GM21717 (cell line): Measurements from ENCODE around the gene CAPN14.

Experiments used
- ATAC-seq: cut with Tn5 transposase; IDR thresholded peaks from one replicate; pipeline ENCODE4 v1.9.1; 2021; ENCODE audit warnings: mild to moderate bottlenecking, moderate library complexity; ENCODE audit not compliant: unreplicated experiment

CAPN14 gene

GRCh38 chr2:31148514-31148913 lies 68.8 kb downstream of the CAPN14 start:
- ATAC-seq = no peak

- no peak for ATAC-seq
Observed at GRCh38 chr2:31147645-31148044, 69.7 kb downstream of the CAPN14 start.

GRCh38 chr2:31142110-31142509 lies 75.2 kb downstream of the CAPN14 start:
- no peak for ATAC-seq

GRCh38 chr2:31141443-31142085 lies 75.8 kb downstream of the CAPN14 start:
- no peak for ATAC-seq

GRCh38 chr2:31140151-31140550 lies 77.2 kb downstream of the CAPN14 start:
- ATAC-seq = no peak

- no peak for ATAC-seq
Observed at GRCh38 chr2:31139671-31140070, 77.6 kb downstream of the CAPN14 start.

- no peak for ATAC-seq
Observed at GRCh38 chr2:31138037-31138962, 79.0 kb downstream of the CAPN14 start, which contains the start of gene GALNT14. Gene GALNT14, minus strand, starts transcription at chr2:31138440. Its CDS starts 354 bp downstream, at chr2:31138086.

GRCh38 chr2:31137211-31138036 lies 79.9 kb downstream of the CAPN14 start:
- ATAC-seq = no peak

GRCh38 chr2:31136732-31137131 lies 80.6 kb downstream of the CAPN14 start:
- ATAC-seq = no peak

- ATAC-seq = no peak
Observed at GRCh38 chr2:31136000-31136399, 81.3 kb downstream of the CAPN14 start.

- ATAC-seq = no peak
Observed at GRCh38 chr2:31134480-31134879, 82.8 kb downstream of the CAPN14 start.

GRCh38 chr2:31132786-31133185 lies 84.5 kb downstream of the CAPN14 start:
- no peak for ATAC-seq

GRCh38 chr2:31131871-31132270 lies 85.4 kb downstream of the CAPN14 start:
- ATAC-seq = no peak

- ATAC-seq = no peak
Observed at GRCh38 chr2:31129375-31130171, 87.7 kb downstream of the CAPN14 start.

- no peak for ATAC-seq
Observed at GRCh38 chr2:31127931-31128330, 89.4 kb downstream of the CAPN14 start.

- ATAC-seq = no peak
Observed at GRCh38 chr2:31125918-31126695, 91.2 kb downstream of the CAPN14 start.

GRCh38 chr2:31124904-31125303 lies 92.4 kb downstream of the CAPN14 start:
- no peak for ATAC-seq
